ENCODE results near the gene WDR6. TPM values are rescaled to one million over a fixed set of nuclear protein-coding genes. Genes with fewer than 3 reads are reported as not detected.

Gene WDR6
- total and polyA plus RNA-seq, 3 experiments from 2014 or later = 82.9 to 167 (median 158) TPM

- peak overlapping the region in 3 of 8 donors; percentile 15 to 96 (median 84) for H3K27ac Mint-ChIP-seq
- no peak for DNase-seq
- H3K36me3 ChIP-seq (ENCODE audit: insufficient read depth, low read length) = no peaks in the 10 kb centered on the region
- no peaks in the 10 kb centered on the region for H3K27me3 Mint-ChIP-seq
- H3K4me3 Mint-ChIP-seq = no peak overlapping the region
- H3K4me1 ChIP-seq (ENCODE audit: insufficient read depth, low read length) = peaks cover 22% of the 10 kb centered on the region
- no peaks in the 10 kb centered on the region for H3K9me3 ChIP-seq (ENCODE audit: low read length)
- H3K36me3 Mint-ChIP-seq = peaks cover 0 to 38% (median 2%) of the 10 kb centered on the region in 3 donors
- CTCF ChIA-PET = interaction anchor here (0.7 to 2.7 kb wide), 3 partner anchors 13 to 36 kb away, joined by 3 to 9 read pairs (median 4); partner anchors contain the start of genes NDUFAF3 and WDR6
- H3K4me1 Mint-ChIP-seq = peaks cover 33 to 48% (median 44%) of the 10 kb centered on the region in 3 donors
- no peaks in the 10 kb centered on the region for H3K27me3 ChIP-seq (ENCODE audit: insufficient read depth, low read length, poor library complexity, severe bottlenecking)
- H3K4me3 ChIP-seq (ENCODE audit: low read length) = no peak overlapping the region
- POLR2A ChIA-PET = no interaction called here
- H3K9me3 Mint-ChIP-seq = no peaks in the 10 kb centered on the region
- no peak overlapping the region for H3K27ac ChIP-seq (ENCODE audit: low read depth, low read length)
Measured at GRCh38 chr3:48993834-48994233, 13.4 kb upstream of the WDR6 start.

- Histone ChIP-seq H3K36me3 (ENCODE audit: insufficient read depth, low read length) (no peaks in the 10 kb centered on the region), H3K4me1 (ENCODE audit: insufficient read depth, low read length) (peaks cover 6% of the 10 kb centered on the region), H3K4me3 (ENCODE audit: low read length) (no peak overlapping the region), H3K9me3 (ENCODE audit: low read length) (no peaks in the 10 kb centered on the region), H3K27ac (ENCODE audit: low read depth, low read length) (no peak overlapping the region), H3K27me3 (ENCODE audit: insufficient read depth, low read length, poor library complexity, severe bottlenecking) (no peaks in the 10 kb centered on the region)
- peaks cover 0 to 29% (median 2%) of the 10 kb centered on the region in 3 donors for H3K36me3 Mint-ChIP-seq
- no peaks in the 10 kb centered on the region for H3K9me3 Mint-ChIP-seq
- no peak overlapping the region for H3K27ac Mint-ChIP-seq
- peaks cover 19 to 29% (median 27%) of the 10 kb centered on the region in 3 donors for H3K4me1 Mint-ChIP-seq
- POLR2A ChIA-PET = interaction anchor here (0.9 to 2.3 kb wide), 2 partner anchors 11 to 25 kb away, joined by 4 to 7 read pairs; partner anchors contain the start of genes NDUFAF3 and WDR6
- CTCF ChIA-PET = interaction anchor here (0.9 to 2.7 kb wide), 2 partner anchors 9 to 10 kb away, joined by 3 to 9 read pairs; partner anchors contain the start of gene WDR6
- H3K4me3 Mint-ChIP-seq = no peak overlapping the region
- H3K27me3 Mint-ChIP-seq = no peaks in the 10 kb centered on the region
- no peak for DNase-seq
Measured at GRCh38 chr3:48996640-48997039, 10.6 kb upstream of the WDR6 start.

GRCh38 chr3:48997102-48997635 is 10.0 kb upstream of the WDR6 start:
- H3K27ac ChIP-seq (ENCODE audit: low read depth, low read length) = no peak overlapping the region
- Mint-ChIP-seq H3K4me3 (no peak overlapping the region), H3K9me3 (no peaks in the 10 kb centered on the region), H3K27ac (peak overlapping the region in 3 of 8 donors; percentile 7 to 71 (median 55)), H3K36me3 (peaks cover 0 to 27% (median 2%) of the 10 kb centered on the region in 3 donors), H3K4me1 (peaks cover 14 to 23% (median 21%) of the 10 kb centered on the region in 3 donors), H3K27me3 (no peaks in the 10 kb centered on the region)
- no peak overlapping the region for H3K4me3 ChIP-seq (ENCODE audit: low read length)
- DNase-seq = no peak
- peaks cover 1% of the 10 kb centered on the region for H3K4me1 ChIP-seq (ENCODE audit: insufficient read depth, low read length)
- ChIA-PET POLR2A (interaction anchor here (2.3 kb wide), 1 partner anchor 10 kb away, joined by 7 read pairs; the partner anchor contains the start of gene WDR6), CTCF (no interaction called here)
- no peaks in the 10 kb centered on the region for H3K36me3 ChIP-seq (ENCODE audit: insufficient read depth, low read length)
- H3K27me3 ChIP-seq (ENCODE audit: insufficient read depth, low read length, poor library complexity, severe bottlenecking) = no peaks in the 10 kb centered on the region
- no peaks in the 10 kb centered on the region for H3K9me3 ChIP-seq (ENCODE audit: low read length)

GRCh38 chr3:48997714-48998637 is 9.2 kb upstream of the WDR6 start:
- Mint-ChIP-seq H3K9me3 (no peaks in the 10 kb centered on the region), H3K36me3 (peaks cover 0 to 27% (median 3%) of the 10 kb centered on the region in 3 donors), H3K4me3 (no peak overlapping the region), H3K27ac (peak overlapping the region in 4 of 8 donors; percentile 7 to 71 (median 62)), H3K4me1 (peaks cover 14 to 22% (median 20%) of the 10 kb centered on the region in 3 donors), H3K27me3 (no peaks in the 10 kb centered on the region)
- no peaks in the 10 kb centered on the region for H3K9me3 ChIP-seq (ENCODE audit: low read length)
- no peak overlapping the region for H3K27ac ChIP-seq (ENCODE audit: low read depth, low read length)
- POLR2A ChIA-PET = interaction anchor here (2.3 kb wide), 1 partner anchor 10 kb away, joined by 7 read pairs; the partner anchor contains the start of gene WDR6
- H3K4me1 ChIP-seq (ENCODE audit: insufficient read depth, low read length) = no peaks in the 10 kb centered on the region
- no peak for DNase-seq
- no peaks in the 10 kb centered on the region for H3K27me3 ChIP-seq (ENCODE audit: insufficient read depth, low read length, poor library complexity, severe bottlenecking)
- no peak overlapping the region for H3K4me3 ChIP-seq (ENCODE audit: low read length)
- CTCF ChIA-PET = interaction anchor here (1.0 to 2.7 kb wide), 3 partner anchors 9 to 13 kb away, joined by 3 to 10 read pairs (median 6); partner anchors contain the start of gene WDR6
- no peaks in the 10 kb centered on the region for H3K36me3 ChIP-seq (ENCODE audit: insufficient read depth, low read length)

GRCh38 chr3:48999085-48999858 is 7.9 kb upstream of the WDR6 start:
- H3K27ac Mint-ChIP-seq = peak overlapping the region in 5 of 8 donors; percentile 30 to 60 (median 47)
- H3K9me3 Mint-ChIP-seq = no peaks in the 10 kb centered on the region
- Histone ChIP-seq H3K4me3 (ENCODE audit: low read length) (no peak overlapping the region), H3K36me3 (ENCODE audit: insufficient read depth, low read length) (no peaks in the 10 kb centered on the region), H3K27me3 (ENCODE audit: insufficient read depth, low read length, poor library complexity, severe bottlenecking) (no peaks in the 10 kb centered on the region), H3K9me3 (ENCODE audit: low read length) (no peaks in the 10 kb centered on the region), H3K4me1 (ENCODE audit: insufficient read depth, low read length) (no peaks in the 10 kb centered on the region), H3K27ac (ENCODE audit: low read depth, low read length) (no peak overlapping the region)
- H3K4me1 Mint-ChIP-seq = peaks cover 8 to 10% (median 9%) of the 10 kb centered on the region in 3 donors
- CTCF ChIA-PET = interaction anchor here (1.0 to 2.7 kb wide), 3 partner anchors 11 to 23 kb away, joined by 3 to 10 read pairs (median 4); partner anchors contain the start of gene NDUFAF3
- no peak for DNase-seq
- POLR2A ChIA-PET = no interaction called here
- no peak overlapping the region for H3K4me3 Mint-ChIP-seq
- H3K27me3 Mint-ChIP-seq = no peaks in the 10 kb centered on the region
- peaks cover 0 to 20% (median 3%) of the 10 kb centered on the region in 3 donors for H3K36me3 Mint-ChIP-seq

GRCh38 chr3:49001155-49001554 is 6.0 kb upstream of the WDR6 start:
- no peak for DNase-seq
- H3K27me3 ChIP-seq (ENCODE audit: insufficient read depth, low read length, poor library complexity, severe bottlenecking) = no peaks in the 10 kb centered on the region
- peak overlapping the region in 3 of 8 donors; percentile 63 to 94 (median 64) for H3K27ac Mint-ChIP-seq
- peaks cover 0 to 7% (median 1%) of the 10 kb centered on the region in 3 donors for H3K36me3 Mint-ChIP-seq
- H3K36me3 ChIP-seq (ENCODE audit: insufficient read depth, low read length) = no peaks in the 10 kb centered on the region
- H3K4me3 ChIP-seq (ENCODE audit: low read length) = no peak overlapping the region
- no peak overlapping the region for H3K27ac ChIP-seq (ENCODE audit: low read depth, low read length)
- no peaks in the 10 kb centered on the region for H3K9me3 ChIP-seq (ENCODE audit: low read length)
- peaks cover under 1 to 5% (median under 1%) of the 10 kb centered on the region in 3 donors for H3K4me1 Mint-ChIP-seq
- ChIA-PET CTCF (interaction anchor here (1.0 to 1.8 kb wide), 2 partner anchors 13 kb away, joined by 4 to 6 read pairs; no protein-coding TSS in a partner anchor), POLR2A (no interaction called here)
- peaks cover under 1% of the 10 kb centered on the region for H3K4me1 ChIP-seq (ENCODE audit: insufficient read depth, low read length)
- no peaks in the 10 kb centered on the region for H3K27me3 Mint-ChIP-seq
- no peaks in the 10 kb centered on the region for H3K9me3 Mint-ChIP-seq
- peak overlapping the region in 1 of 7 donors; percentile 50 for H3K4me3 Mint-ChIP-seq
